Neural cell (in vitro differentiated cells): ENCODE measurements around the gene NR2F1-AS1.

ENCODE experiments used
- EZH2 ChIP-seq: fragments of 200-600, 300-800 bp; shearing (Covaris generic), sonication (generic); IDR thresholded peaks from 2 replicates; pipeline ENCODE4 v1.6.1; 2014; ENCODE audit warnings: antibody characterized with exemption, low read length, borderline replicate concordance, mild to moderate bottlenecking; ENCODE audit not compliant: insufficient read depth, poor library complexity, severe bottlenecking
- POLR2AphosphoS5 ChIP-seq: IDR thresholded peaks from 2 replicates; pipeline ENCODE4 v1.6.1; 2012
- RAD21 ChIP-seq: fragments of 450-650 bp; conservative IDR thresholded peaks from 2 replicates; pipeline ENCODE4 v1.6.1; 2014; ENCODE audit warnings: antibody characterized with exemption, mild to moderate bottlenecking, moderate library complexity
- TAF1 ChIP-seq: IDR thresholded peaks from 2 replicates; pipeline ENCODE4 v1.6.1; 2012; ENCODE audit warnings: low read depth
- TF ChIP-seq, protein P1 (sequence below): fragments of 450-650 bp; IDR thresholded peaks from 2 replicates; pipeline ENCODE4 v1.5.1; 2014; ENCODE audit warnings: antibody characterized with exemption, mild to moderate bottlenecking, moderate library complexity; ENCODE audit not compliant: poor library complexity, severe bottlenecking

DNA sequence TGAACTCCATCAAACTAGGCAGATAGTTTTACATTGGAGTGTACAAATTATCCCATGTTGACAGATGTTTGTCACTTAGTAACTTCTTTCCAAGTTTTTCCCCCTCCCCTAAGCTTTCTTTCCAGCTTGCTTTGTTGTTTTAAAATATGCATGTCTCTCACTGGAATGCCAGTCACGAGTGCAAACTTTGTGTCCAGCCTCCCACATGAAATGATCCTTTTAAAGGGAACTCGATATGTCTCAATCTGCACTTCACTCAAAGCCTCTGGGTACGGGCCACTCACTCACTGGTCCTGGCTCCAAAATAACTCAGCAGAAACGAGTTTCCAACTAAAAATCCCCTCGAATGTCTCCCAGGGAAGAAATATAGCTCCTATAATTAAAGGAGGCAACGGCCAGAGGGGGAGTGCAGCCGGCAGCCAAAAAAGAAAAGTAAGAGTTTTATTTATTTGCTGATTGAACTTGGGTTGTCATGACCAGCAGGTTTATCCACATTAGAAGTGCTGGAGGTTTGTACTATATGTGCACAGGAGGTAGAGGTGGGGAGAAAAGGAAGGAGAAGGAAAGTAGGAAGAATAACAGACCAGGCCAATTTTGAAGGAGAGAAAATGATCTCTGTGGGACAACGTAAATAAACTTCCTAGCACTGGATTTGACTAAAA lies 19.5 kb upstream of the NR2F1-AS1 start:
- TF ChIP-seq RAD21 (no peak), EZH2 (no peak), POLR2AphosphoS5 (no peak), TAF1 (no peak)
- TF ChIP-seq, protein P1, sequence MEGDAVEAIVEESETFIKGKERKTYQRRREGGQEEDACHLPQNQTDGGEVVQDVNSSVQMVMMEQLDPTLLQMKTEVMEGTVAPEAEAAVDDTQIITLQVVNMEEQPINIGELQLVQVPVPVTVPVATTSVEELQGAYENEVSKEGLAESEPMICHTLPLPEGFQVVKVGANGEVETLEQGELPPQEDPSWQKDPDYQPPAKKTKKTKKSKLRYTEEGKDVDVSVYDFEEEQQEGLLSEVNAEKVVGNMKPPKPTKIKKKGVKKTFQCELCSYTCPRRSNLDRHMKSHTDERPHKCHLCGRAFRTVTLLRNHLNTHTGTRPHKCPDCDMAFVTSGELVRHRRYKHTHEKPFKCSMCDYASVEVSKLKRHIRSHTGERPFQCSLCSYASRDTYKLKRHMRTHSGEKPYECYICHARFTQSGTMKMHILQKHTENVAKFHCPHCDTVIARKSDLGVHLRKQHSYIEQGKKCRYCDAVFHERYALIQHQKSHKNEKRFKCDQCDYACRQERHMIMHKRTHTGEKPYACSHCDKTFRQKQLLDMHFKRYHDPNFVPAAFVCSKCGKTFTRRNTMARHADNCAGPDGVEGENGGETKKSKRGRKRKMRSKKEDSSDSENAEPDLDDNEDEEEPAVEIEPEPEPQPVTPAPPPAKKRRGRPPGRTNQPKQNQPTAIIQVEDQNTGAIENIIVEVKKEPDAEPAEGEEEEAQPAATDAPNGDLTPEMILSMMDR, result no peak
